GM12878 (cell line): ENCODE measurements around the gene GLB1L3. TPM values are rescaled to one million over a fixed set of nuclear protein-coding genes. Genes with fewer than 3 reads are reported as not detected.

Experiments used
- BCL11A ChIP-seq: IDR thresholded peaks from 2 replicates; pipeline ENCODE4 v1.6.1; 2011; ENCODE audit warnings: low read depth, low read length
- CEBPZ ChIP-seq: fragments of 150-350 bp; IDR thresholded peaks from 2 replicates; pipeline ENCODE4 v1.6.1; 2016; ENCODE audit warnings: low read depth, low read length
- IKZF1 ChIP-seq: fragments of 450-650 bp; conservative IDR thresholded peaks from 2 replicates; pipeline ENCODE4 v1.6.1; 2017; ENCODE audit warnings: antibody characterized with exemption, mild to moderate bottlenecking
- MEF2A ChIP-seq: IDR thresholded peaks from 2 replicates; pipeline ENCODE4 v1.6.1; 2011; ENCODE audit warnings: low read depth, mild to moderate bottlenecking, low read length, moderate library complexity; ENCODE audit not compliant: insufficient read depth
- NFYB ChIP-seq: IDR thresholded peaks from 2 replicates; pipeline ENCODE4 v1.6.1; 2011; ENCODE audit warnings: low read depth, mild to moderate bottlenecking, low read length, improper control_type of control experiment, moderate library complexity; ENCODE audit not compliant: insufficient read depth
- ZBTB40 ChIP-seq: fragments of 450-650 bp; IDR thresholded peaks from 2 replicates; pipeline ENCODE4 v1.6.1; 2016; ENCODE audit warnings: mild to moderate bottlenecking, moderate library complexity, borderline replicate concordance
- ZNF687 ChIP-seq: fragments of 450-650 bp; IDR thresholded peaks from 2 replicates; pipeline ENCODE4 v1.6.1; 2017; ENCODE audit warnings: mild to moderate bottlenecking, moderate library complexity
- ZSCAN29 ChIP-seq: fragments of 450-650 bp; IDR thresholded peaks from 2 replicates; pipeline ENCODE4 v1.6.1; 2017; ENCODE audit warnings: mild to moderate bottlenecking, moderate library complexity
- polyA plus RNA-seq, 11 experiments: library from polyadenylated mRNA; depleted of rRNA in 4 of 11; unstranded in 6 of 11; stranded (reverse) in 5 of 11; fragments of >200 nt; fragmentation: Nextera tagmentation in 4 of 11; fragmentation: Illumina TruSeq in 1 of 11; extraction: Ambion mirVana in 4 of 11; extraction: Trizol in 1 of 11; gene quantifications; 1 replicate in 1 of 11; 2 replicates in 10 of 11; pipeline versions ENCODE4 v1.2.1 to v1.2.3, GENCODE V29; 2011 to 2016; ENCODE audit warnings: inconsistent platforms in 2 of 11, missing spikeins in 2 of 11, low read depth in 1 of 11
- total RNA-seq, 4 experiments: library from RNA; depleted of rRNA in 3 of 4; stranded (reverse); fragments of >200 nt in 3 of 4; fragmentation: Illumina TruSeq in 1 of 4; extraction: Trizol in 1 of 4; gene quantifications; 2 replicates each; pipeline versions ENCODE4 v1.2.1 to v1.2.3, GENCODE V29; 2013 to 2021

Gene GLB1L3
- total and polyA plus RNA-seq, 10 of the 15 experiments (the other 5 are each of a cell fraction or from before 2014, with no cell fraction given), result 0.53 to 2.9 (median 1.9) TPM; not detected in 1

- TF ChIP-seq ZNF687 (no peak), MEF2A (no peak), BCL11A (no peak), IKZF1 (no peak), NFYB (no peak), ZBTB40 (no peak), CEBPZ (no peak), ZSCAN29 (no peak)
These were observed 15.2 kb upstream of the GLB1L3 start (continued) for GRCh38 chr11:134260983-134261382.
